SIG-M5 treated with dmso at 0.1 percent for 504 hours (cell line): ENCODE data around the gene MPPED2.
"Not testable (repeated sequence)": the region's sequence is repeated elsewhere in the genome, so short reads cannot be mapped to it uniquely, and the experiment has no call there.

Experiments
- DNase-seq: peaks from one replicate; lab custom pipeline; 2025; ENCODE audit not compliant: unreplicated experiment; lab: John Stamatoyannopoulos, UW

MPPED2 gene

GRCh38 chr11:30579415-30580175 lies 6.6 kb downstream of the MPPED2 start:
- DNase-seq, result no peak

GRCh38 chr11:30578406-30578805 lies 7.7 kb downstream of the MPPED2 start:
- no peak for DNase-seq

GRCh38 chr11:30573951-30574350 lies 12.2 kb downstream of the MPPED2 start:
- no peak for DNase-seq

GRCh38 chr11:30568931-30569330 lies 17.2 kb downstream of the MPPED2 start:
- no peak for DNase-seq

- DNase-seq, result no peak
Observed at GRCh38 chr11:30567644-30568043, 18.5 kb downstream of the MPPED2 start.

- no peak for DNase-seq
Observed at GRCh38 chr11:30567120-30567519, 19.0 kb downstream of the MPPED2 start.

- DNase-seq, result no peak
Observed at GRCh38 chr11:30566482-30566881, 19.7 kb downstream of the MPPED2 start.

GRCh38 chr11:30565027-30565426 lies 21.1 kb downstream of the MPPED2 start:
- DNase-seq, result no peak

- DNase-seq, result no peak
Observed at GRCh38 chr11:30561691-30562415, 24.3 kb downstream of the MPPED2 start.

- no peak for DNase-seq
Observed at GRCh38 chr11:30560206-30561106, 25.7 kb downstream of the MPPED2 start.

GRCh38 chr11:30559004-30559403 lies 27.1 kb downstream of the MPPED2 start:
- no peak for DNase-seq

GRCh38 chr11:30554587-30554986 lies 31.6 kb downstream of the MPPED2 start:
- DNase-seq, result not testable (repeated sequence)

GRCh38 chr11:30553521-30554110 lies 32.5 kb downstream of the MPPED2 start:
- no peak for DNase-seq

- no peak for DNase-seq
Observed at GRCh38 chr11:30552839-30553238, 33.3 kb downstream of the MPPED2 start.

GRCh38 chr11:30550022-30550542 lies 36.1 kb downstream of the MPPED2 start:
- DNase-seq, result no peak

- DNase-seq, result no peak
Observed at GRCh38 chr11:30549565-30549964, 36.6 kb downstream of the MPPED2 start.

GRCh38 chr11:30546334-30546733 lies 39.8 kb downstream of the MPPED2 start:
- no peak for DNase-seq

GRCh38 chr11:30545507-30545906 lies 40.6 kb downstream of the MPPED2 start:
- DNase-seq, result no peak

- no peak for DNase-seq
Observed at GRCh38 chr11:30543066-30543465, 43.1 kb downstream of the MPPED2 start.

GRCh38 chr11:30540781-30541180 lies 45.4 kb downstream of the MPPED2 start:
- no peak for DNase-seq

GRCh38 chr11:30538251-30538650 lies 47.9 kb downstream of the MPPED2 start:
- DNase-seq, result no peak
